ENCODE data around the gene CYP1A2. TPM values are rescaled to one million over a fixed set of nuclear protein-coding genes. Genes with fewer than 3 reads are reported as not detected.

The CYP1A2 gene
- total and polyA plus RNA-seq, 2 donors (not counting 1 experiment from before 2014, with no cell fraction given): not detected

GRCh38 chr15:74775132-74775562 is 26.5 kb downstream of the CYP1A2 start:
- POLR2A ChIA-PET: interaction anchor here (1.9 to 15.2 kb wide), 2 partner anchors 9 to 18 kb away, joined by 16 to 572 read pairs; no protein-coding TSS in a partner anchor
- peak overlapping the region; percentile 95 to 99 for H3K27ac ChIP-seq (ENCODE audit: low read length in 2 of 2)
- no peak overlapping the region for H2AFZ ChIP-seq (ENCODE audit: insufficient read depth, low read depth, low read length, poor library complexity, severe bottlenecking)
- H3K36me3 ChIP-seq (replicated peaks in 1 of 2; ENCODE audit: control extremely low read depth in 1 of 2, control insufficient read depth in 1 of 2, extremely low read depth in 1 of 2, insufficient read depth in 2 of 2, low read length in 1 of 2): no peaks in the 10 kb centered on the region
- CTCF ChIA-PET: interaction anchor here (7.6 to 29.7 kb wide), 4 partner anchors 20 to 176 kb away, joined by 87 to 2548 read pairs (median 347); partner anchors contain the start of genes CSK, LMAN1L and ULK3
- peaks cover 0 to 6% (median 0%) of the 10 kb centered on the region in 3 donors for H3K9me3 ChIP-seq (ENCODE audit: control extremely low read depth in 1 of 3, control insufficient read depth in 2 of 3, insufficient read depth in 1 of 3, low read length in 2 of 3)
- Mint-ChIP-seq H3K4me3 (peak overlapping the region; percentile 78), H3K27me3 (no peaks in the 10 kb centered on the region), H3K4me1 (peaks cover 93% of the 10 kb centered on the region), H3K9me3 (ENCODE audit: insufficient read depth) (no peaks in the 10 kb centered on the region), H3K27ac (peak overlapping the region; percentile 98)
- WGBS (ENCODE audit: insufficient coverage): 11% methylated on average over 3 of the region's 5 CpGs
- peaks cover 93 to 98% of the 10 kb centered on the region in 2 donors for H3K4me1 ChIP-seq (ENCODE audit: control insufficient read depth in 2 of 2, insufficient read depth in 2 of 2, low read length in 2 of 2)
- peak; percentile 78 for DNase-seq
- H3K27me3 ChIP-seq (replicated peaks in 1 of 4; ENCODE audit: control extremely low read depth in 1 of 4, control insufficient read depth in 3 of 4, insufficient read depth in 4 of 4, low read length in 3 of 4): no peaks in the 10 kb centered on the region
- H3K4me2 ChIP-seq (replicated peaks; ENCODE audit: low read depth, low read length, poor library complexity, severe bottlenecking): peak overlapping the region; percentile 74
- H3K4me3 ChIP-seq (ENCODE audit: control extremely low read depth in 1 of 5, extremely low read depth in 1 of 5, insufficient read depth in 1 of 5, low read depth in 2 of 5, low read length in 4 of 5): peak overlapping the region in 4 of 5 experiments; percentile 9 to 49 (median 32)
- H3K79me2 ChIP-seq (ENCODE audit: control insufficient read depth, insufficient read depth, low read length): peaks cover 70% of the 10 kb centered on the region
- no peaks in the 10 kb centered on the region for H4K20me1 ChIP-seq (ENCODE audit: control insufficient read depth, insufficient read depth, low read length, poor library complexity, severe bottlenecking)
- H3K9ac ChIP-seq (ENCODE audit: low read length): peak overlapping the region; percentile 47
- intact Hi-C loops (cut with micrococcal nuclease): loop anchor here (5.0 kb wide), 1 partner anchor 783 kb away; the partner anchor contains the start of genes PML and STOML1
- no peak for ATAC-seq (ENCODE audit: low read depth)
- TF ChIP-seq EZH2 (IDR thresholded peaks at IDR 0.05; ENCODE audit: borderline replicate concordance, insufficient read depth, low read depth, low read length, poor library complexity, severe bottlenecking) (no peak), CTCF (IDR thresholded peaks at IDR 0.05) (no peak)

- no peaks in the 10 kb centered on the region for H3K9me3 Mint-ChIP-seq (ENCODE audit: insufficient read depth)
Measured at GRCh38 chr15:74775894-74776293, 27.2 kb downstream of the CYP1A2 start.

More at GRCh38 chr15:74775894-74776293, 27.2 kb downstream of the CYP1A2 start:
- Histone ChIP-seq H3K4me3 (ENCODE audit: control extremely low read depth in 1 of 5, extremely low read depth in 1 of 5, insufficient read depth in 1 of 5, low read depth in 2 of 5, low read length in 4 of 5) (peak overlapping the region in 1 of 5 experiments; percentile 49), H2AFZ (ENCODE audit: insufficient read depth, low read depth, low read length, poor library complexity, severe bottlenecking) (no peak overlapping the region), H3K27me3 (replicated peaks in 1 of 4; ENCODE audit: control extremely low read depth in 1 of 4, control insufficient read depth in 3 of 4, insufficient read depth in 4 of 4, low read length in 3 of 4) (no peaks in the 10 kb centered on the region), H3K9ac (ENCODE audit: low read length) (peak overlapping the region; percentile 47), H3K4me2 (replicated peaks; ENCODE audit: low read depth, low read length, poor library complexity, severe bottlenecking) (peak overlapping the region; percentile 74), H4K20me1 (ENCODE audit: control insufficient read depth, insufficient read depth, low read length, poor library complexity, severe bottlenecking) (no peaks in the 10 kb centered on the region), H3K27ac (ENCODE audit: low read length in 2 of 2) (peak overlapping the region; percentile 95 to 99), H3K9me3 (ENCODE audit: control extremely low read depth in 1 of 3, control insufficient read depth in 2 of 3, insufficient read depth in 1 of 3, low read length in 2 of 3) (peaks cover 0 to 6% (median 0%) of the 10 kb centered on the region in 3 donors), H3K79me2 (ENCODE audit: control insufficient read depth, insufficient read depth, low read length) (peaks cover 70% of the 10 kb centered on the region), H3K36me3 (replicated peaks in 1 of 2; ENCODE audit: control extremely low read depth in 1 of 2, control insufficient read depth in 1 of 2, extremely low read depth in 1 of 2, insufficient read depth in 2 of 2, low read length in 1 of 2) (no peaks in the 10 kb centered on the region), H3K4me1 (ENCODE audit: control insufficient read depth in 2 of 2, insufficient read depth in 2 of 2, low read length in 2 of 2) (peaks cover 96 to 100% of the 10 kb centered on the region in 2 donors)
- intact Hi-C loops (cut with micrococcal nuclease): loop anchor here (2.0 to 5.0 kb wide), 2 partner anchors 379 to 784 kb away; partner anchors contain the start of genes PML and STOML1
- no peak for ATAC-seq (ENCODE audit: low read depth)
- WGBS (ENCODE audit: insufficient coverage): no CpG with 5 or more reads among the region's 4 CpGs
- Mint-ChIP-seq H3K4me1 (peaks cover 98% of the 10 kb centered on the region), H3K27me3 (no peaks in the 10 kb centered on the region), H3K4me3 (peak overlapping the region; percentile 78), H3K27ac (peak overlapping the region; percentile 98)
- POLR2A ChIA-PET: interaction anchor here (0.6 to 15.2 kb wide), 4 partner anchors 8 to 679 kb away, joined by 6 to 572 read pairs (median 11); no protein-coding TSS in a partner anchor
- TF ChIP-seq CTCF (IDR thresholded peaks at IDR 0.05): no peak
- no peak for TF ChIP-seq EZH2 (IDR thresholded peaks at IDR 0.05; ENCODE audit: borderline replicate concordance, insufficient read depth, low read depth, low read length, poor library complexity, severe bottlenecking)
- CTCF ChIA-PET: interaction anchor here (2.8 to 29.7 kb wide), 4 partner anchors 19 to 143 kb away, joined by 14 to 2548 read pairs (median 347); partner anchors contain the start of genes CSK, LMAN1L and ULK3
- peak; percentile 12 for DNase-seq
